Measurements from ENCODE around the gene UBE2G2. TPM values are rescaled to one million over a fixed set of nuclear protein-coding genes. Genes with fewer than 3 reads are reported as not detected.

UBE2G2 gene
- total and polyA plus RNA-seq, 2 donors (not counting 3 experiments of a cell fraction or from before 2014, with no cell fraction given) = 95.0 to 114 TPM

- intact Hi-C loops (cut with micrococcal nuclease) (no loop called here), dilution Hi-C loops (cut with MboI; ENCODE audit: extremely low pct_ligation_motif_present, low sequenced_read_pairs) (no loop called here)
- CTCF ChIA-PET = interaction anchor here (0.7 to 2.6 kb wide), 4 partner anchors 9 to 22 kb away, joined by 4 to 10 read pairs (median 4); no protein-coding TSS in a partner anchor
- DNase-seq (ENCODE audit: low read depth, low spot score) = peak; percentile 27
- H3K9me1 ChIP-seq (replicated peaks; ENCODE audit: control insufficient read depth, extremely low read depth, insufficient read depth, low read length) = no peaks in the 10 kb centered on the region
- H3K27ac ChIP-seq (ENCODE audit: insufficient read depth, low read depth, low read length) = no peak overlapping the region
- H3K4me1 ChIP-seq (ENCODE audit: control insufficient read depth, extremely low read depth, insufficient read depth, low read length) = peaks cover 42% of the 10 kb centered on the region
- peak; percentile 72 for FAIRE-seq
- H3K4me2 ChIP-seq (ENCODE audit: insufficient read depth, low read length) = peak overlapping the region; percentile 9
- TF ChIP-seq MYC (IDR thresholded peaks at IDR 0.05; ENCODE audit: low read depth, low read length) = peak; percentile 52
- no peak for TF ChIP-seq EZH2 (IDR thresholded peaks at IDR 0.05; ENCODE audit: borderline replicate concordance, low read depth, low read length, severe bottlenecking)
- no peak for TF ChIP-seq JUN (IDR thresholded peaks at IDR 0.05; ENCODE audit: borderline replicate concordance, insufficient read depth, insufficient read length, low read depth)
- peak; percentile 22 for TF ChIP-seq FOS (IDR thresholded peaks at IDR 0.05; ENCODE audit: borderline replicate concordance, insufficient read depth, low read length)
- no peak for TF ChIP-seq POLR2A (IDR thresholded peaks at IDR 0.05; ENCODE audit: low read depth, low read length)
- TF ChIP-seq CTCF (IDR thresholded peaks at IDR 0.05; ENCODE audit: extremely low read depth in 1 of 2, insufficient read depth in 1 of 2, low read depth in 1 of 2, low read length in 2 of 2) = peak; percentile 18 to 21
- TF ChIP-seq MAX (IDR thresholded peaks at IDR 0.05; ENCODE audit: insufficient read depth, insufficient read length) = peak; percentile 59
- peak; percentile 86 for TF ChIP-seq GATA2 (IDR thresholded peaks at IDR 0.05; ENCODE audit: insufficient read depth, insufficient read length, low read depth, low read length)
- no peak for TF ChIP-seq POLR2AphosphoS5 (IDR thresholded peaks at IDR 0.05; ENCODE audit: insufficient read depth, low read depth, low read length)
- no peak overlapping the region for H2AFZ ChIP-seq (ENCODE audit: low read depth, low read length)
- no peaks in the 10 kb centered on the region for H4K20me1 ChIP-seq (replicated peaks; ENCODE audit: control insufficient read depth, extremely low read depth, insufficient read depth, low read length)
- no peaks in the 10 kb centered on the region for H3K9me3 ChIP-seq (replicated peaks; ENCODE audit: control insufficient read depth, insufficient read depth, low read length)
- no peaks in the 10 kb centered on the region for H3K79me2 ChIP-seq (ENCODE audit: control insufficient read depth, insufficient read depth, low read length)
- no peaks in the 10 kb centered on the region for H3K36me3 ChIP-seq (ENCODE audit: control insufficient read depth in 2 of 2, extremely low read depth in 1 of 2, insufficient read depth in 2 of 2, low read length in 2 of 2)
- no TSS peak for BruUV-seq (replicated peaks)
- H3K9ac ChIP-seq (replicated peaks; ENCODE audit: extremely low read depth, insufficient read depth, low read length) = no peak overlapping the region
- H3K4me3 ChIP-seq (replicated peaks in 1 of 3; ENCODE audit: insufficient read depth in 1 of 3, low read depth in 1 of 3, low read length in 3 of 3) = no peak overlapping the region
- H3K27me3 ChIP-seq (ENCODE audit: control insufficient read depth in 2 of 2, insufficient read depth in 2 of 2, low read length in 2 of 2) = peaks cover 3 to 4% of the 10 kb centered on the region in 2 experiments
- POLR2A ChIA-PET = no interaction called here
These were observed 48.9 kb downstream of the UBE2G2 start for GRCh38 chr21:44752671-44753235.
